ENCODE measurements around the gene BRINP3.

The BRINP3 gene

GRCh38 chr1:190262538-190262937 lies 215.1 kb downstream of the BRINP3 start (continued):
- TF ChIP-seq ZNF580 (tag by site-specific recombination; IDR thresholded peaks at IDR 0.05) (no peak), ZNF449 (tag by site-specific recombination; IDR thresholded peaks at IDR 0.05) (no peak), ZNF184 (tag by site-specific recombination; IDR thresholded peaks at IDR 0.05) (no peak), REST (tag by site-specific recombination; IDR thresholded peaks at IDR 0.05) (no peak), ZBTB8A (tag by site-specific recombination; IDR thresholded peaks at IDR 0.05) (no peak), ZNF501 (tag by site-specific recombination; IDR thresholded peaks at IDR 0.05) (no peak), ZNF529 (tag by site-specific recombination; IDR thresholded peaks at IDR 0.05; ENCODE audit: insufficient replicate concordance) (no peak)

GRCh38 chr1:190259424-190259823 lies 218.2 kb downstream of the BRINP3 start:
- Histone ChIP-seq H3K27ac (ENCODE audit: extremely low read depth, low read depth, low read length) (no peak overlapping the region), H3K4me3 (ENCODE audit: low read depth, low read length) (no peak overlapping the region), H3K9me3 (ENCODE audit: control insufficient read depth, insufficient read depth, low read depth, low read length) (no peaks in the 10 kb centered on the region), H3K36me3 (ENCODE audit: control insufficient read depth in 2 of 2, insufficient read depth in 1 of 2, low read length in 2 of 2) (no peaks in the 10 kb centered on the region), H3K4me1 (ENCODE audit: control insufficient read depth, insufficient read depth, low read length) (no peaks in the 10 kb centered on the region)
- CTCF ChIA-PET = no interaction called here
- POLR2A ChIA-PET = no interaction called here
- TF ChIP-seq ZXDB (tag by site-specific recombination; IDR thresholded peaks at IDR 0.05) (peak; percentile 48; the same call in 1 of the 2 replicates), AEBP2 (tag by site-specific recombination; IDR thresholded peaks at IDR 0.05; ENCODE audit: borderline replicate concordance) (peak; percentile 18; the same call in 1 of the 2 replicates), ZNF174 (tag by site-specific recombination; IDR thresholded peaks at IDR 0.05) (no peak), ZNF621 (tag by site-specific recombination; IDR thresholded peaks at IDR 0.05) (no peak), ZNF555 (tag by site-specific recombination; conservative IDR thresholded peaks at IDR 0.05) (peak; percentile 84), GLI2 (tag by site-specific recombination; IDR thresholded peaks at IDR 0.05; ENCODE audit: borderline replicate concordance, low read depth) (no peak; the same call in 1 of the 2 replicates), KLF7 (tag by site-specific recombination; IDR thresholded peaks at IDR 0.05; ENCODE audit: borderline replicate concordance) (no peak), ZNF560 (tag by site-specific recombination; IDR thresholded peaks at IDR 0.05; ENCODE audit: borderline replicate concordance) (peak; percentile 35; the same call in 1 of the 2 replicates), ZNF433 (tag by site-specific recombination; IDR thresholded peaks at IDR 0.05; ENCODE audit: low read depth) (peak; percentile 68; the same call in 1 of the 2 replicates), ZNF398 (tag by site-specific recombination; IDR thresholded peaks at IDR 0.05) (no peak), ZNF202 (tag by site-specific recombination; IDR thresholded peaks at IDR 0.05; ENCODE audit: borderline replicate concordance) (peak; percentile 79), ZNF654 (tag by site-specific recombination; IDR thresholded peaks at IDR 0.05; ENCODE audit: low read depth) (peak; percentile 37), ZNF571 (tag by site-specific recombination; IDR thresholded peaks at IDR 0.05) (no peak), ZBTB49 (tag by site-specific recombination; IDR thresholded peaks at IDR 0.05; ENCODE audit: low read depth) (no peak), ZNF426 (tag by site-specific recombination; IDR thresholded peaks at IDR 0.05) (peak; percentile 76), ZNF558 (tag by site-specific recombination; IDR thresholded peaks at IDR 0.05) (0 out of 2 replicates have a peak, but pooled peaks have one; percentile 34), ZNF184 (tag by site-specific recombination; IDR thresholded peaks at IDR 0.05) (no peak), ZNF140 (tag by site-specific recombination; IDR thresholded peaks at IDR 0.05) (peak; percentile 73; the same call in 1 of the 2 replicates)

Measured in HEK293 (cell line).